GM12878 (cell line): ENCODE measurements around the gene CD48. TPM values are rescaled to one million over a fixed set of nuclear protein-coding genes. Genes with fewer than 3 reads are reported as not detected.

Experiments used
- BRCA1 ChIP-seq: IDR thresholded peaks from 2 replicates; pipeline ENCODE4 v1.6.1; 2011; ENCODE audit warnings: low read depth, low read length, improper control_type of control experiment
- HDAC2 ChIP-seq: fragments of 200-600 bp; sonication (generic); IDR thresholded peaks from 2 replicates; pipeline ENCODE4 v1.6.1; 2017
- KDM1A ChIP-seq: fragments of 200-600 bp; sonication (generic); IDR thresholded peaks from 2 replicates; pipeline ENCODE4 v1.6.1; 2016; ENCODE audit warnings: borderline replicate concordance
- MEF2B ChIP-seq: fragments of 450-650 bp; IDR thresholded peaks from 2 replicates; pipeline ENCODE4 v1.6.1; 2018; ENCODE audit warnings: mild to moderate bottlenecking, moderate library complexity; ENCODE audit not compliant: partially characterized antibody, poor library complexity, severe bottlenecking
- MYB ChIP-seq: fragments of 150-350 bp; IDR thresholded peaks from 2 replicates; pipeline ENCODE4 v1.6.1; 2014; ENCODE audit warnings: mild to moderate bottlenecking, low read depth, low read length, borderline replicate concordance
- NFXL1 ChIP-seq: fragments of 450-650 bp; IDR thresholded peaks from 2 replicates; pipeline ENCODE4 v1.6.1; 2017; ENCODE audit warnings: antibody characterized with exemption, mild to moderate bottlenecking, borderline replicate concordance
- NFYA ChIP-seq: IDR thresholded peaks from 2 replicates; pipeline ENCODE4 v1.6.1; 2011; ENCODE audit warnings: low read depth, mild to moderate bottlenecking, low read length, improper control_type of control experiment, borderline replicate concordance
- RUNX3 ChIP-seq: IDR thresholded peaks from 2 replicates; pipeline ENCODE4 v1.6.1; 2012; ENCODE audit warnings: low read length, inconsistent platforms
- SKIL ChIP-seq: fragments of 450-650 bp; IDR thresholded peaks from 2 replicates; pipeline ENCODE4 v1.6.1; 2017; ENCODE audit warnings: mild to moderate bottlenecking, low read depth, inconsistent platforms; ENCODE audit not compliant: poor library complexity, severe bottlenecking
- STAT3 ChIP-seq: IDR thresholded peaks from 2 replicates; pipeline ENCODE4 v1.6.1; 2011; ENCODE audit warnings: low read depth, low read length, improper control_type of control experiment
- TBL1XR1 ChIP-seq: IDR thresholded peaks from 2 replicates; pipeline ENCODE4 v1.6.1; 2012; ENCODE audit warnings: low read depth, low read length, improper control_type of control experiment
- USF1 ChIP-seq: IDR thresholded peaks from 2 replicates; pipeline ENCODE4 v1.6.1; 2011; ENCODE audit warnings: borderline replicate concordance, low read depth, mild to moderate bottlenecking, moderate library complexity, mixed read lengths, low read length; ENCODE audit not compliant: insufficient read depth; ENCODE audit errors: extremely low read length
- ZBED1 ChIP-seq: IDR thresholded peaks from 2 replicates; pipeline ENCODE4 v1.6.1; 2016; ENCODE audit warnings: borderline replicate concordance
- ZBTB33 ChIP-seq: fragments of 450-650 bp; IDR thresholded peaks from 2 replicates; pipeline ENCODE4 v1.6.1; 2017; ENCODE audit warnings: mild to moderate bottlenecking
- ZBTB40 ChIP-seq: fragments of 450-650 bp; IDR thresholded peaks from 2 replicates; pipeline ENCODE4 v1.6.1; 2016; ENCODE audit warnings: mild to moderate bottlenecking, moderate library complexity, borderline replicate concordance
- ZNF687 ChIP-seq: fragments of 450-650 bp; IDR thresholded peaks from 2 replicates; pipeline ENCODE4 v1.6.1; 2017; ENCODE audit warnings: mild to moderate bottlenecking, moderate library complexity
- polyA plus RNA-seq, 11 experiments: library from polyadenylated mRNA; depleted of rRNA in 4 of 11; unstranded in 6 of 11; stranded (reverse) in 5 of 11; fragments of >200 nt; fragmentation: Nextera tagmentation in 4 of 11; fragmentation: Illumina TruSeq in 1 of 11; extraction: Ambion mirVana in 4 of 11; extraction: Trizol in 1 of 11; gene quantifications; 1 replicate in 1 of 11; 2 replicates in 10 of 11; pipeline versions ENCODE4 v1.2.1 to v1.2.3, GENCODE V29; 2011 to 2016; ENCODE audit warnings: inconsistent platforms in 2 of 11, missing spikeins in 2 of 11, low read depth in 1 of 11
- total RNA-seq, 4 experiments: library from RNA; depleted of rRNA in 3 of 4; stranded (reverse); fragments of >200 nt in 3 of 4; fragmentation: Illumina TruSeq in 1 of 4; extraction: Trizol in 1 of 4; gene quantifications; 2 replicates each; pipeline versions ENCODE4 v1.2.1 to v1.2.3, GENCODE V29; 2013 to 2021

CD48 gene
- total and polyA plus RNA-seq, 10 of the 15 experiments (the other 5 are each of a cell fraction or from before 2014, with no cell fraction given): 302 to 1,315 (median 430) TPM

GRCh38 chr1:160646711-160647328, 64.8 kb downstream of the CD48 start, which contains the start of gene SLAMF1 (continued):
- TF ChIP-seq USF1 (no peak), RUNX3 (peak; percentile 28; the same call in 1 of the 2 replicates), ZBTB40 (no peak), TBL1XR1 (peak; percentile 40; the same call in 1 of the 2 replicates), NFYA (no peak), ZNF687 (peak; percentile 95), SKIL (peak; percentile 13), ZBED1 (peak; percentile 93; the same call in 1 of the 2 replicates), MEF2B (peak; percentile 100), NFXL1 (no peak), KDM1A (no peak), HDAC2 (no peak), BRCA1 (no peak), MYB (0 out of 2 replicates have a peak, but pooled peaks have one; percentile 8), ZBTB33 (no peak), STAT3 (no peak)
